Loucy (cell line): ENCODE data around the gene WDR64.
"Not testable (repeated sequence)": the region's sequence is repeated elsewhere in the genome, so short reads cannot be mapped to it uniquely, and the experiment has no call there.

Experiments used
- H2AFZ ChIP-seq: fragments of 200-600 bp; sonication (generic); 2 replicates; pipeline ENCODE4 v1.6.0; 2016; ENCODE audit warnings: antibody characterized with exemption, mild to moderate bottlenecking, low read length, moderate library complexity
- H3F3A ChIP-seq: fragments of 200-600 bp; 2 replicates; pipeline ENCODE4 v1.6.0; 2016; ENCODE audit warnings: antibody characterized with exemption, low read depth, mild to moderate bottlenecking
- H3K27me3 ChIP-seq: fragments of 200-600 bp; sonication (generic); 2 replicates; pipeline ENCODE4 v1.6.1; 2014; ENCODE audit warnings: low read length, mild to moderate bottlenecking; ENCODE audit not compliant: insufficient read depth, poor library complexity, severe bottlenecking
- H3K36me3 ChIP-seq: fragments of 200-600 bp; sonication (generic); 2 replicates; pipeline ENCODE4 v1.6.1; 2016; ENCODE audit warnings: low read length; ENCODE audit not compliant: insufficient read depth
- H3K4me1 ChIP-seq: fragments of 200-600 bp; sonication (generic); 2 replicates; pipeline ENCODE4 v1.5.1; 2014; ENCODE audit warnings: low read length, mild to moderate bottlenecking; ENCODE audit not compliant: insufficient read depth, poor library complexity, severe bottlenecking
- H3K4me2 ChIP-seq: fragments of 200-600 bp; sonication (generic); 2 replicates; pipeline ENCODE4 v1.6.0; 2014; ENCODE audit warnings: antibody characterized with exemption, low read length, low read depth, mild to moderate bottlenecking; ENCODE audit not compliant: poor library complexity, severe bottlenecking
- H3K4me3 ChIP-seq: fragments of 200-600 bp; sonication (generic); 2 replicates; pipeline ENCODE4 v1.5.1; 2014; ENCODE audit warnings: low read length, mild to moderate bottlenecking, mixed read lengths; ENCODE audit not compliant: poor library complexity, severe bottlenecking
- H3K79me2 ChIP-seq: fragments of 200-600 bp; sonication (generic); 2 replicates; pipeline ENCODE4 v1.6.1; 2014; ENCODE audit warnings: low read length; ENCODE audit not compliant: insufficient read depth
- H3K9ac ChIP-seq: fragments of 200-600 bp; sonication (generic); 2 replicates; pipeline ENCODE4 v1.6.0; 2014; ENCODE audit warnings: mild to moderate bottlenecking, low read depth, low read length, moderate library complexity; ENCODE audit not compliant: poor library complexity, severe bottlenecking
- H3K9me2 ChIP-seq: fragments of 200-600 bp; sonication (generic); replicated peaks from 2 replicates; pipeline ENCODE4 v1.6.1; 2016; ENCODE audit warnings: low read depth, low read length, mixed read lengths
- H3K9me3 ChIP-seq: fragments of 200-600 bp; sonication (generic); 2 replicates; pipeline ENCODE4 v1.6.1; 2014; ENCODE audit warnings: mild to moderate bottlenecking, antibody characterized with exemption, low read length, low read depth; ENCODE audit not compliant: insufficient read depth
- H4K20me1 ChIP-seq: fragments of 200-600 bp; sonication (generic); 2 replicates; pipeline ENCODE4 v1.6.0; 2014; ENCODE audit warnings: antibody characterized with exemption, low read length, mild to moderate bottlenecking; ENCODE audit not compliant: insufficient read depth, poor library complexity, severe bottlenecking
- CTCF ChIP-seq: fragments of 200-600 bp; sonication (generic); conservative IDR thresholded peaks from 2 replicates; pipeline ENCODE4 v1.5.1; 2014; ENCODE audit warnings: mild to moderate bottlenecking, antibody characterized with exemption, low read length
- EZH2phosphoT487 ChIP-seq: fragments of 200-600 bp; IDR thresholded peaks from 2 replicates; pipeline ENCODE4 v1.6.1; 2018; ENCODE audit warnings: antibody characterized with exemption, mild to moderate bottlenecking, moderate library complexity, borderline replicate concordance

WDR64 gene

GRCh38 chr1:241658081-241658793 lies 6.2 kb downstream of the WDR64 start:
- no peaks in the 10 kb centered on the region for H4K20me1 ChIP-seq
- H3K36me3 ChIP-seq: no peaks in the 10 kb centered on the region
- no peaks in the 10 kb centered on the region for H3K9me3 ChIP-seq
- H3K4me3 ChIP-seq: no peak overlapping the region
- H2AFZ ChIP-seq: no peak overlapping the region
- H3K9me2 ChIP-seq: no peaks in the 10 kb centered on the region
- TF ChIP-seq CTCF (no peak), EZH2phosphoT487 (no peak)
- H3K9ac ChIP-seq: no peak overlapping the region
- H3K27me3 ChIP-seq: no peaks in the 10 kb centered on the region
- H3K79me2 ChIP-seq: no peaks in the 10 kb centered on the region
- H3K4me1 ChIP-seq: no peaks in the 10 kb centered on the region
- no peaks in the 10 kb centered on the region for H3F3A ChIP-seq
- no peak overlapping the region for H3K4me2 ChIP-seq

GRCh38 chr1:241659016-241659415 lies 6.9 kb downstream of the WDR64 start:
- H4K20me1 ChIP-seq, H3K27me3 ChIP-seq, H3K4me1 ChIP-seq, H3K9me2 ChIP-seq, H3K9ac ChIP-seq, H3K36me3 ChIP-seq, H3F3A ChIP-seq, H3K79me2 ChIP-seq, H2AFZ ChIP-seq, H3K4me3 ChIP-seq, H3K9me3 ChIP-seq, H3K4me2 ChIP-seq: not testable (repeated sequence)

- Histone ChIP-seq H3K9me3 (no peaks in the 10 kb centered on the region), H3K36me3 (no peaks in the 10 kb centered on the region), H3K9ac (no peak overlapping the region), H3K4me1 (no peaks in the 10 kb centered on the region), H3K4me2 (no peak overlapping the region), H3K27me3 (no peaks in the 10 kb centered on the region), H3K4me3 (no peak overlapping the region), H2AFZ (no peak overlapping the region), H3K79me2 (no peaks in the 10 kb centered on the region), H3K9me2 (no peaks in the 10 kb centered on the region), H3F3A (no peaks in the 10 kb centered on the region), H4K20me1 (no peaks in the 10 kb centered on the region)
- TF ChIP-seq EZH2phosphoT487: no peak
- TF ChIP-seq CTCF: no peak
Observed at GRCh38 chr1:241660424-241660972, 8.4 kb downstream of the WDR64 start.

- no peak for TF ChIP-seq CTCF
- TF ChIP-seq EZH2phosphoT487: no peak
- H3K36me3 ChIP-seq: no peaks in the 10 kb centered on the region
- no peaks in the 10 kb centered on the region for H3K4me1 ChIP-seq
- H3K27me3 ChIP-seq: no peaks in the 10 kb centered on the region
- no peak overlapping the region for H3K4me3 ChIP-seq
- no peaks in the 10 kb centered on the region for H4K20me1 ChIP-seq
- H2AFZ ChIP-seq: no peak overlapping the region
- H3K9me3 ChIP-seq: no peaks in the 10 kb centered on the region
- H3K79me2 ChIP-seq: no peaks in the 10 kb centered on the region
- H3K4me2 ChIP-seq: no peak overlapping the region
- H3K9me2 ChIP-seq: no peaks in the 10 kb centered on the region
- H3K9ac ChIP-seq: no peak overlapping the region
- H3F3A ChIP-seq: no peaks in the 10 kb centered on the region
Observed at GRCh38 chr1:241666419-241666818, 14.3 kb downstream of the WDR64 start.
